ENCODE results near the gene EDN2. TPM values are rescaled to one million over a fixed set of nuclear protein-coding genes. Genes with fewer than 3 reads are reported as not detected.

The EDN2 gene
- total and polyA plus RNA-seq, 2 experiments from 2014 or later: 0.40 to 2.3 TPM

GRCh38 chr1:41466146-41466545 is 18.3 kb downstream of the EDN2 start:
- Histone ChIP-seq H3K27ac (no peak overlapping the region), H3K4me1 (ENCODE audit: insufficient read depth) (peaks cover 29% of the 10 kb centered on the region), H3K9me3 (ENCODE audit: low read depth) (no peaks in the 10 kb centered on the region), H3K27me3 (no peaks in the 10 kb centered on the region), H3K4me2 (no peak overlapping the region), H3K9me2 (replicated peaks; ENCODE audit: insufficient read depth) (no peaks in the 10 kb centered on the region), H3K36me3 (replicated peaks; ENCODE audit: insufficient read depth, low read depth) (no peaks in the 10 kb centered on the region), H4K20me1 (ENCODE audit: insufficient read depth, poor library complexity, severe bottlenecking) (no peaks in the 10 kb centered on the region), H2AFZ (no peak overlapping the region), H3K4me3 (no peak overlapping the region), H3K79me2 (no peaks in the 10 kb centered on the region)
- WGBS (ENCODE audit: low lambda C conversion rate, missing lambda C conversion rate): 71% methylated on average over 5 of the region's 5 CpGs
- TF ChIP-seq CTCF (IDR thresholded peaks at IDR 0.05; ENCODE audit: poor library complexity) (no peak), EZH2phosphoT487 (IDR thresholded peaks at IDR 0.05; ENCODE audit: low read depth, severe bottlenecking, unreplicated experiment) (no peak), EZH2 (IDR thresholded peaks at IDR 0.05; ENCODE audit: borderline replicate concordance) (no peak)
- no peak for DNase-seq (ENCODE audit: low spot score)

GRCh38 chr1:41465741-41466140 is 18.7 kb downstream of the EDN2 start:
- H3K9me3 ChIP-seq (ENCODE audit: low read depth): no peaks in the 10 kb centered on the region
- DNase-seq (ENCODE audit: low spot score): no peak
- no peaks in the 10 kb centered on the region for H3K27me3 ChIP-seq
- no peak overlapping the region for H3K27ac ChIP-seq
- no peak overlapping the region for H2AFZ ChIP-seq
- no peaks in the 10 kb centered on the region for H4K20me1 ChIP-seq (ENCODE audit: insufficient read depth, poor library complexity, severe bottlenecking)
- TF ChIP-seq EZH2phosphoT487 (IDR thresholded peaks at IDR 0.05; ENCODE audit: low read depth, severe bottlenecking, unreplicated experiment): no peak
- H3K4me3 ChIP-seq: no peak overlapping the region
- H3K4me2 ChIP-seq: no peak overlapping the region
- H3K4me1 ChIP-seq (ENCODE audit: insufficient read depth): peaks cover 29% of the 10 kb centered on the region
- 89% methylated on average over 1 of the region's 1 CpG for WGBS (ENCODE audit: low lambda C conversion rate, missing lambda C conversion rate)
- H3K36me3 ChIP-seq (replicated peaks; ENCODE audit: insufficient read depth, low read depth): no peaks in the 10 kb centered on the region
- no peaks in the 10 kb centered on the region for H3K79me2 ChIP-seq
- no peaks in the 10 kb centered on the region for H3K9me2 ChIP-seq (replicated peaks; ENCODE audit: insufficient read depth)

DNA sequence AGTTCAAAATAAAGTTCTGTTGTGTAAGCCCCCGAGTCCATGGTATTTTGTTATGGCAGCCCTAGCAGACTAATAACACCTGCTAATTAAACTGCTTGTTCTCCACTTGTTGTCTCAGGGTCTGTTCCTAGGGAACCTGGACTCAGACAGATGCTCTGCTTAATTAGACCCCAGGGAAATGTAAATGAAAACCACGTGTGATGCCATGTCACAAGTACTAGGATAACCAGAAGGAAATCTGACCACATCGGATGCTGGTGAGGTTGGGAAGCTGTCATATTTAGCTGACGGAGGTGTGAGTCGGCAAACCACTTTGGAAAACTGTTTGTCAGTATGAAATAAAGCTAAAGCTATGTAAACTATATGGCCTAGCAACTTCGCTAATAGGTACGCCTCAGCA is 19.6 kb downstream of the EDN2 start:
- H3K4me1 ChIP-seq (ENCODE audit: insufficient read depth): peaks cover 29% of the 10 kb centered on the region

DNA sequence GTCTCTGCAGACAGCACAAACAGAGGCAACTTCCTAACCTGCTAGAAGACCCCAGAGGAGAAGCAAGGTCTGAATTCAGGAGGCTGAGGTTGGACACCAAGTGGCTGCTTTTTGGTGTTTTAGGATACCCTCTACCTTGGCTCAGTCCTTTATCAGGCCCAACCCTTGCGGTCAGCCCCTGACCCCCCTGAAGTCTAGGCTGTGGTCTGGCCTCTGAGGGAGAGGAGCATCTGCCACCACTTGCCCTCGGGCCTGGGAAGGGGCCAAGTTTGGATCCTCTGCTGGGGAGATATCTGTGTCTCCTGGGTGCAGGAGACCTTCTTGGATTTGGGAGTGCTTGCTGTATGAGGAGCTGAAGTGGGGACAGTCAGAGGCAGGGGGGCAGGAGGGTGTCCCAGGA is 21.0 kb downstream of the EDN2 start:
- Histone ChIP-seq H3K36me3 (replicated peaks; ENCODE audit: insufficient read depth, low read depth) (no peaks in the 10 kb centered on the region), H3K27ac (no peak overlapping the region), H3K9me3 (ENCODE audit: low read depth) (no peaks in the 10 kb centered on the region), H3K79me2 (no peaks in the 10 kb centered on the region), H3K4me1 (ENCODE audit: insufficient read depth) (peaks cover 29% of the 10 kb centered on the region), H2AFZ (no peak overlapping the region), H3K27me3 (no peaks in the 10 kb centered on the region), H3K4me3 (no peak overlapping the region), H3K9me2 (replicated peaks; ENCODE audit: insufficient read depth) (no peaks in the 10 kb centered on the region), H3K4me2 (no peak overlapping the region), H4K20me1 (ENCODE audit: insufficient read depth, poor library complexity, severe bottlenecking) (no peaks in the 10 kb centered on the region)
- WGBS (ENCODE audit: low lambda C conversion rate, missing lambda C conversion rate): 97% methylated on average over 2 of the region's 2 CpGs
- TF ChIP-seq CTCF (IDR thresholded peaks at IDR 0.05; ENCODE audit: poor library complexity) (no peak), EZH2phosphoT487 (IDR thresholded peaks at IDR 0.05; ENCODE audit: low read depth, severe bottlenecking, unreplicated experiment) (no peak), EZH2 (IDR thresholded peaks at IDR 0.05; ENCODE audit: borderline replicate concordance) (no peak)
- no peak for DNase-seq (ENCODE audit: low spot score)

More for the DNA sequence above, 19.6 kb downstream of the EDN2 start:
- no peaks in the 10 kb centered on the region for H3K9me2 ChIP-seq (replicated peaks; ENCODE audit: insufficient read depth)
- no peak overlapping the region for H3K4me2 ChIP-seq
- H3K27ac ChIP-seq: no peak overlapping the region
- H2AFZ ChIP-seq: no peak overlapping the region
- no peak overlapping the region for H3K4me3 ChIP-seq
- H3K79me2 ChIP-seq: no peaks in the 10 kb centered on the region
- 87% methylated on average over 7 of the region's 7 CpGs for WGBS (ENCODE audit: low lambda C conversion rate, missing lambda C conversion rate)
- H3K27me3 ChIP-seq: no peaks in the 10 kb centered on the region
- no peaks in the 10 kb centered on the region for H4K20me1 ChIP-seq (ENCODE audit: insufficient read depth, poor library complexity, severe bottlenecking)
- H3K36me3 ChIP-seq (replicated peaks; ENCODE audit: insufficient read depth, low read depth): no peaks in the 10 kb centered on the region
- H3K9me3 ChIP-seq (ENCODE audit: low read depth): no peaks in the 10 kb centered on the region
- TF ChIP-seq EZH2phosphoT487 (IDR thresholded peaks at IDR 0.05; ENCODE audit: low read depth, severe bottlenecking, unreplicated experiment) (no peak), EZH2 (IDR thresholded peaks at IDR 0.05; ENCODE audit: borderline replicate concordance) (no peak), CTCF (IDR thresholded peaks at IDR 0.05; ENCODE audit: poor library complexity) (no peak)
- DNase-seq (ENCODE audit: low spot score): no peak
